SJSA1 (cell line): ENCODE measurements around the gene ZNF98. TPM values are rescaled to one million over a fixed set of nuclear protein-coding genes. Genes with fewer than 3 reads are reported as not detected.

Experiments
- DNase-seq, 2 experiments: peaks; one replicate each; pipeline ENCODE4 v3.0.0-alpha.2; 2015 to 2020; ENCODE audit warnings: low spot score in 2 of 2, low read depth in 1 of 2
- H3K27ac ChIP-seq: fragments of 250-450 bp; sonication (Bioruptor Pico); 2 replicates; pipeline ENCODE4 v1.5.1; 2020; ENCODE audit warnings: mild to moderate bottlenecking, moderate library complexity
- H3K27me3 ChIP-seq: fragments of 250-450 bp; sonication (Bioruptor Pico); replicated peaks from 2 replicates; pipeline ENCODE4 v1.5.1; 2020; ENCODE audit warnings: mild to moderate bottlenecking, moderate library complexity
- H3K36me3 ChIP-seq: fragments of 250-450 bp; sonication (Bioruptor Pico); 2 replicates; pipeline ENCODE4 v1.5.1; 2020; ENCODE audit warnings: mild to moderate bottlenecking
- H3K4me1 ChIP-seq: fragments of 250-450 bp; sonication (Bioruptor Pico); replicated peaks from 2 replicates; pipeline ENCODE4 v1.6.1; 2021; ENCODE audit warnings: mild to moderate bottlenecking
- H3K4me3 ChIP-seq: fragments of 250-450 bp; sonication (Bioruptor Pico); 2 replicates; pipeline ENCODE4 v1.5.1; 2020; ENCODE audit warnings: mild to moderate bottlenecking
- H3K9me3 ChIP-seq: fragments of 250-450 bp; sonication (Bioruptor Pico); replicated peaks from 2 replicates; pipeline ENCODE4 v1.5.1; 2020; ENCODE audit warnings: mild to moderate bottlenecking
- total RNA-seq: library from RNA; depleted of rRNA; stranded (reverse); fragments of >200 nt; shearing (Covaris generic); gene quantifications from 2 replicates; pipeline ENCODE4 v1.2.3, GENCODE V29; 2014; rRNA removed

Gene ZNF98
- not detected in 2 replicates for total RNA-seq

GRCh38 chr19:22422211-22422610, at the start of gene ZNF98:
Gene ZNF98 (minus strand): TSS chr19:22422346. CDS start chr19:22422224, 122 bp downstream.
- Histone ChIP-seq H3K27ac (no peak within 1 kb of the TSS), H3K9me3 (peaks cover 9% of the 10 kb centered on the region; the same call in 1 of the 2 replicates), H3K4me1 (no peaks in the 10 kb centered on the region), H3K27me3 (no peaks in the 10 kb centered on the region), H3K36me3 (no peaks in the 10 kb centered on the region), H3K4me3 (no peak within 1 kb of the TSS)
- no peak for DNase-seq

- DNase-seq, result no peak
- H3K27me3 ChIP-seq, result no peaks in the 10 kb centered on the region
- H3K9me3 ChIP-seq, result no peaks in the 10 kb centered on the region; the same call in 1 of the 2 replicates
Measured at GRCh38 chr19:22446605-22447004, 24.5 kb upstream of the ZNF98 start.

GRCh38 chr19:22438011-22438410, 15.9 kb upstream of the ZNF98 start:
- Histone ChIP-seq H3K4me3 (no peak overlapping the region), H3K36me3 (no peaks in the 10 kb centered on the region), H3K9me3 (no peaks in the 10 kb centered on the region; the same call in 1 of the 2 replicates), H3K27me3 (no peaks in the 10 kb centered on the region), H3K4me1 (no peaks in the 10 kb centered on the region), H3K27ac (no peak overlapping the region)
- DNase-seq, result no peak

More at GRCh38 chr19:22446605-22447004, 24.5 kb upstream of the ZNF98 start:
- Histone ChIP-seq H3K4me1 (no peaks in the 10 kb centered on the region), H3K27ac (no peak overlapping the region), H3K4me3 (no peak overlapping the region), H3K36me3 (no peaks in the 10 kb centered on the region)

- Histone ChIP-seq H3K9me3 (peaks cover 10% of the 10 kb centered on the region; the same call in 1 of the 2 replicates), H3K27ac (no peak overlapping the region), H3K4me1 (no peaks in the 10 kb centered on the region), H3K4me3 (no peak overlapping the region), H3K27me3 (no peaks in the 10 kb centered on the region), H3K36me3 (no peaks in the 10 kb centered on the region)
- DNase-seq, result no peak
Measured at GRCh38 chr19:22427960-22428913, 6.1 kb upstream of the ZNF98 start.

GRCh38 chr19:22427547-22427946, 5.4 kb upstream of the ZNF98 start:
- Histone ChIP-seq H3K9me3 (peaks cover 16% of the 10 kb centered on the region; the same call in 1 of the 2 replicates), H3K4me1 (no peaks in the 10 kb centered on the region), H3K27ac (no peak overlapping the region), H3K36me3 (no peaks in the 10 kb centered on the region), H3K27me3 (no peaks in the 10 kb centered on the region), H3K4me3 (no peak overlapping the region)
- DNase-seq, result no peak

GRCh38 chr19:22426901-22427300, 4.8 kb upstream of the ZNF98 start:
- Histone ChIP-seq H3K4me1 (no peaks in the 10 kb centered on the region), H3K4me3 (no peak overlapping the region), H3K36me3 (no peaks in the 10 kb centered on the region), H3K9me3 (peaks cover 16% of the 10 kb centered on the region; the same call in 1 of the 2 replicates), H3K27ac (no peak overlapping the region), H3K27me3 (no peaks in the 10 kb centered on the region)
- no peak for DNase-seq

GRCh38 chr19:22421797-22422196, 349 bp downstream of the ZNF98 start:
- Histone ChIP-seq H3K4me3 (no peak overlapping the region), H3K36me3 (no peaks in the 10 kb centered on the region), H3K27ac (no peak overlapping the region), H3K4me1 (no peaks in the 10 kb centered on the region), H3K27me3 (no peaks in the 10 kb centered on the region), H3K9me3 (peaks cover 9% of the 10 kb centered on the region; the same call in 1 of the 2 replicates)
- no peak for DNase-seq

GRCh38 chr19:22354665-22355064, 67.5 kb downstream of the ZNF98 start:
- Histone ChIP-seq H3K36me3 (no peaks in the 10 kb centered on the region), H3K27me3 (no peaks in the 10 kb centered on the region), H3K9me3 (no peaks in the 10 kb centered on the region), H3K4me1 (no peaks in the 10 kb centered on the region), H3K4me3 (no peak overlapping the region), H3K27ac (no peak overlapping the region)
- DNase-seq, result no peak

Other genes starting within 250 kb of the ZNF98 start
- gene ZNF676, start 225.4 kb downstream of the ZNF98 start, total RNA-seq, result not detected in 2 replicates
- not detected in 2 replicates for gene ZNF729, start 135.9 kb downstream of the ZNF98 start, total RNA-seq
- gene ZNF492, start 212.0 kb upstream of the ZNF98 start, total RNA-seq, result not detected in 2 replicates